Stomach (tissue), 9 donors: ENCODE measurements around the gene CA12. TPM values are rescaled to one million over a fixed set of nuclear protein-coding genes. Genes with fewer than 3 reads are reported as not detected.
"Not testable (repeated sequence)": the region's sequence is repeated elsewhere in the genome, so short reads cannot be mapped to it uniquely, and the experiment has no call there.

Experiments
- DNase-seq, 2 donors: peaks; one replicate each; pipeline versions ENCODE4 v3.0.0 to v3.0.0-alpha.2; 2013 to 2019
- H3K27ac ChIP-seq, 5 donors: fragments of 200-600 bp in 4 of 5; sonication (generic) in 4 of 5; one replicate each; pipeline ENCODE4 v1.5.1; 2013 to 2019; ENCODE audit warnings: mild to moderate bottlenecking in 1 of 5, moderate library complexity in 1 of 5
- H3K27me3 ChIP-seq, 3 donors: fragments of 200-600 bp; sonication (generic); one replicate each; pipeline ENCODE4 v1.5.1; 2017 to 2019; ENCODE audit warnings: mixed run types in 1 of 3
- H3K36me3 ChIP-seq, 4 donors: fragments of 200-600 bp; sonication (generic); 1 replicate in 3 of 4; 2 replicates in 1 of 4; pipeline ENCODE4 v1.5.1; 2016 to 2019
- H3K4me1 ChIP-seq, 4 donors: fragments of 200-600 bp; sonication (generic); one replicate each; pipeline ENCODE4 v1.5.1; 2016 to 2019
- H3K4me3 ChIP-seq, 4 donors: fragments of 200-600 bp; sonication (generic) in 3 of 4; one replicate each; pipeline ENCODE4 v1.5.1; 2016 to 2019; ENCODE audit warnings: mild to moderate bottlenecking in 1 of 4
- H3K9me3 ChIP-seq, 4 donors: fragments of 200-600 bp; sonication (generic); one replicate each; pipeline ENCODE4 v1.5.1; 2016 to 2019
- EP300 ChIP-seq: sonication (generic); formaldehyde crosslinking; IDR thresholded peaks from one replicate; pipeline ENCODE4 v1.6.1; 2017; ENCODE audit warnings: antibody characterized with exemption
- POLR2A ChIP-seq, 4 donors: fragments of 450-650 bp; IDR thresholded peaks; one replicate each; pipeline ENCODE4 v1.6.1; 2016; ENCODE audit warnings: antibody characterized with exemption in 4 of 4, control low read depth in 2 of 4, mild to moderate bottlenecking in 1 of 4, moderate library complexity in 1 of 4
- POLR2AphosphoS5 ChIP-seq, 3 donors: sonication (generic); formaldehyde crosslinking; IDR thresholded peaks; one replicate each; pipeline ENCODE4 v1.6.1; 2016; ENCODE audit warnings: antibody characterized with exemption in 3 of 3
- WGBS, 5 donors: extraction: QIAGEN DNeasy Blood & Tissue Kit in 3 of 5; methylation state at CpG; one replicate each; pipeline versions ENCODE4 v1.1.5 to v1.1.7; 2013 to 2018; 5-methylcytosine and 5-hydroxymethylcytosine counted together
- intact Hi-C: fragments of 100-400 bp; cut with DNase I; formaldehyde crosslinking; loops from one replicate; pipeline ENCODE4 v1.15.1; 2023; ENCODE audit warnings: low total_unique reads
- polyA plus RNA-seq, 3 donors: library from polyadenylated mRNA; stranded (reverse); fragments of 200-250 nt; gene quantifications; one replicate each; pipeline ENCODE4 v1.2.3, GENCODE V29; 2013
- total RNA-seq, 5 donors: library from RNA; depleted of rRNA; stranded (reverse); fragments of >200 nt; gene quantifications; one replicate each; pipeline versions ENCODE4 v1.1.0 to v1.2.3, GENCODE V29; 2014 to 2016
- TF ChIP-seq, protein P1 (sequence below), 7 experiments: fragments of 450-650 bp in 4 of 7; fragments of 200-600 bp in 3 of 7; sonication (generic) in 3 of 7; IDR thresholded peaks; one replicate each; pipeline ENCODE4 v1.5.1; 2016 to 2019; ENCODE audit warnings: antibody characterized with exemption in 7 of 7, control low read depth in 2 of 7, mild to moderate bottlenecking in 1 of 7
- donor health status: healthy with polysubstance abuse.
- donor health status: Bipolar disorder and iron deficiency.
- donor health status: healthy.

Gene CA12
- total and polyA plus RNA-seq, 8 donors, result 0.46 to 58.8 (median 7.7) TPM

DNA sequence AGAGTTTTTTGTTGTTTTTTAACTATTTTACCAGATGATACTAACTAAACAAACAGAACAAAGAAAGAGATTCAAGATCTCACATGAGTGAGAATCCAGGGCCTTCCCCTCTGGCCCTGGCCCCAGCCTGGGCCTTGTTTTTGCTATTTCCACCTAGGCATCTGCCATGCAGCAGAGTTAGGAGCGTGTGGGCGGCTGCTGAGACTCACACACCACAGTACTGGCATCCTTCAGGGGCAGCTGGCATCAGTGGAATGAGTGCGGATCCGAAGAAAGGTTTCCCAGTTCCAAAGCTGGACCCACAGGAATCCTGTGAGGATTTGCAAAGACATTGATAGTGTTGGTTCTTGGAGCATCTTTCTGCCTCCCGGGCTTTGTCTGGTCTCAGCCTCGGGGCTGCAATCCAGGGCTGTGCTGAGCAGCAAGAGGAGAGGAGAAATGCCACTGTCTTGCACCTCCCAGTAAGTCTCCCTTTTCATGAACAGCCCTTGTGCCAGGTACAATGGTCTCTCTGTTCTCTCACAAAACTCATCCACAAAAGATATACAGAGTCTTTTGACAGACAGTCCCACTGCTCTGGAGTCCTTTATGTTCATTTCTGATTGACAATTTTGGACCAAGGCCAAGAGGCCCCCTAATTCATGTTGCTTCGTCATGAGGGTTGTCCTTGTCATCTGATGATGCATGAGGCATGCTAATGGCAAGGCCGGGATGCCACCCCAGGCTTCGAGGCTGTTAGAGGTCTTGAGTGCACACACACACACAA is 57.7 kb downstream of the CA12 start:
- Histone ChIP-seq H3K4me3 (no peak overlapping the region), H3K9me3 (no peaks in the 10 kb centered on the region), H3K4me1 (no peaks in the 10 kb centered on the region), H3K27ac (no peak overlapping the region), H3K36me3 (no peaks in the 10 kb centered on the region), H3K27me3 (no peaks in the 10 kb centered on the region)
- intact Hi-C loops, result no loop called here
- DNase-seq, result peak in 1 of 2 donors; percentile 23
- WGBS, 5 donors, result 76 to 87% (median 82%) methylated on average over 9 of the region's 9 CpGs
- no peak for TF ChIP-seq POLR2AphosphoS5 (IDR thresholded peaks at IDR 0.05)
- no peak for TF ChIP-seq POLR2A (IDR thresholded peaks at IDR 0.05)
- no peak for TF ChIP-seq EP300
- TF ChIP-seq, protein P1, sequence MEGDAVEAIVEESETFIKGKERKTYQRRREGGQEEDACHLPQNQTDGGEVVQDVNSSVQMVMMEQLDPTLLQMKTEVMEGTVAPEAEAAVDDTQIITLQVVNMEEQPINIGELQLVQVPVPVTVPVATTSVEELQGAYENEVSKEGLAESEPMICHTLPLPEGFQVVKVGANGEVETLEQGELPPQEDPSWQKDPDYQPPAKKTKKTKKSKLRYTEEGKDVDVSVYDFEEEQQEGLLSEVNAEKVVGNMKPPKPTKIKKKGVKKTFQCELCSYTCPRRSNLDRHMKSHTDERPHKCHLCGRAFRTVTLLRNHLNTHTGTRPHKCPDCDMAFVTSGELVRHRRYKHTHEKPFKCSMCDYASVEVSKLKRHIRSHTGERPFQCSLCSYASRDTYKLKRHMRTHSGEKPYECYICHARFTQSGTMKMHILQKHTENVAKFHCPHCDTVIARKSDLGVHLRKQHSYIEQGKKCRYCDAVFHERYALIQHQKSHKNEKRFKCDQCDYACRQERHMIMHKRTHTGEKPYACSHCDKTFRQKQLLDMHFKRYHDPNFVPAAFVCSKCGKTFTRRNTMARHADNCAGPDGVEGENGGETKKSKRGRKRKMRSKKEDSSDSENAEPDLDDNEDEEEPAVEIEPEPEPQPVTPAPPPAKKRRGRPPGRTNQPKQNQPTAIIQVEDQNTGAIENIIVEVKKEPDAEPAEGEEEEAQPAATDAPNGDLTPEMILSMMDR (IDR thresholded peaks at IDR 0.05), result no peak

DNA sequence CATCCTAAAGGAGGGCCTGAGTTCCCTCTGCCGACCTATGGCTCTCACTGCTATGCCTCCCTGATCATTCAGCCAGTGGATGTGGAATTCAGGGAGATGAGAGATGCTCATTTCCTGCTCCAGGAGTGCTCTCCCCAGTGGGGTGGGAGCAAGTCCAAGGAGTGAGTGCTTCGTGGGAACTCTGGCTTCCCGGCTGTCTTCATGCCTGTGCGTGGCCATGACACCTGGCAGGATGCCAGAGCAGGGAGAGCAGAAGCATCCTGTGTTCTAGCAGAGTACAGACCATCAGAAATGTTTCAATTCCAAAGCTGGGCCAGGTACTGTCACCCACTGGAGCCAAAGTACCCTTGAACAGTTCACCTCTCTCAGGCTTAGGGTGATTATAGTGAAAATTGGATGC is 59.1 kb downstream of the CA12 start:
- intact Hi-C loops, result no loop called here
- Histone ChIP-seq H3K27ac (no peak overlapping the region), H3K9me3 (no peaks in the 10 kb centered on the region), H3K4me1 (no peaks in the 10 kb centered on the region), H3K4me3 (no peak overlapping the region), H3K36me3 (no peaks in the 10 kb centered on the region), H3K27me3 (no peaks in the 10 kb centered on the region)
- WGBS, 5 donors, result 28 to 43% (median 36%) methylated on average over 3 to 4 of the region's 4 CpGs
- TF ChIP-seq, protein P1 (IDR thresholded peaks at IDR 0.05), result no peak
- TF ChIP-seq POLR2AphosphoS5 (IDR thresholded peaks at IDR 0.05), result no peak
- no peak for TF ChIP-seq EP300
- TF ChIP-seq POLR2A (IDR thresholded peaks at IDR 0.05), result no peak
- peak in 1 of 2 donors; percentile 49 for DNase-seq

DNA sequence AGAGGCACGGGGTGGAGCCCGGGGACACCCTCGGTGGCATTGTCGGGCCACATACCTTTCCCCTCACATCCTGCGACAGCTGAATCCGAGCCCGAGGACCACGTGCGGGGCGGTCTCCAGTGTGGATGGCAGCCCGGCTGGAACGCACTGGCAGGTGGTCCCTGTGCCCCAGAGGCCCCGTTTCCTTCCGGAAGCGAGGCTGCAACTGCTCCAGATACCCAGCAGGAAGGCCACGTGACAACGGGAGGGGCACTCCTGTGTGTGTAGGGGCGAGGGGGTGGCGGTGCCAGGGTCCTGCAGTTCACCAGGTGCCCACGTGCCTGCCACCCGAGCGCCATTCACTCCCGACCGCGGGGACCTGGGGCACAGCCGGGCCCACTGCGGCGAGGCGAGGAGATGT is 60.2 kb downstream of the CA12 start:
- TF ChIP-seq POLR2A (IDR thresholded peaks at IDR 0.05) (no peak), POLR2AphosphoS5 (IDR thresholded peaks at IDR 0.05) (no peak), EP300 (no peak)
- TF ChIP-seq, protein P1 (IDR thresholded peaks at IDR 0.05), result no peak
- DNase-seq, result no peak
- H3K27ac ChIP-seq, result peak overlapping the region in 2 of 5 donors; percentile 52 to 58
- H3K4me1 ChIP-seq, result no peaks in the 10 kb centered on the region
- no peaks in the 10 kb centered on the region for H3K9me3 ChIP-seq
- no peaks in the 10 kb centered on the region for H3K27me3 ChIP-seq
- H3K36me3 ChIP-seq, result no peaks in the 10 kb centered on the region
- H3K4me3 ChIP-seq, result no peak overlapping the region
- 90 to 95% (median 94%) methylated on average over 17 to 29 of the region's 29 CpGs for WGBS, 5 donors
- intact Hi-C loops, result no loop called here

DNA sequence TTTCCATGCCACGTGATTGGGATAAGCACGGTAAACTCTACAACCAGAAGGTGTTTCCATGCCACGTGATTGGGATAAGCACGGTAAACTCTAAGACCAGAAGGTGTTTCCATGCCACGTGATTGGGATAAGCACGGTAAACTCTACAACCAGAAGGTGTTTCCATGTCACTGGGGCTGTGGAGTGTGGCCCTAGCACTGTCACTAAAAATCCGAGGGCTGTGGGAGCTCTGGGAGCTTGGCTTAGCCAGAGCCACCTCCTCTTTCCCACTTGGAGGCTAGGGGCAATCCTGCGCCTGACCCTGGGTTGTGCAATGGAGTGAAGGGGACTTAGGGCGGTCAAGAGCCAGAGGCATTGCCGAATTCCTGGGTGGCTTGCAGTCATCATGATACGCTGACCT is 60.7 kb downstream of the CA12 start:
- WGBS, 5 donors, result 81 to 92% (median 89%) methylated on average over 7 to 10 of the region's 11 CpGs
- H3K27ac ChIP-seq, result peak overlapping the region in 2 of 5 donors; percentile 52 to 58
- H3K27me3 ChIP-seq, H3K9me3 ChIP-seq, H3K4me1 ChIP-seq, H3K36me3 ChIP-seq, DNase-seq, intact Hi-C loops, H3K4me3 ChIP-seq: not testable (repeated sequence)

DNA sequence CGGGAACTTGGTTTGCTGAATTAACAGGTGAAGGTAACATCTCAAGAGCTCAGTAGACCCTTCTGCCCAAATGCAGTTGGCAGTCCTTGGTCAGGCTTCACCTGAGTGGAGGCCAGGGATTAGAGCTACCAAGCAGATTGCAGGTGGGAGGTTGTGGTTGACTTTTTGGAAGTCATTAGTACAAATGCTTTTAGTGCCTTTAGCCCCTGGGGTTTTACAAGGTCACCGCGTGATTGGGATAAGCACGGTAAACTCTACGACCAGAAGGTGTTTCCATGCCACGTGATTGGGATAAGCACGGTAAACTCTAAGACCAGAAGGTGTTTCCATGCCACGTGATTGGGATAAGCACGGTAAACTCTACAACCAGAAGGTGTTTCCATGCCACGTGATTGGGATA is 61.2 kb downstream of the CA12 start:
- intact Hi-C loops, H3K4me1 ChIP-seq, H3K27me3 ChIP-seq, H3K27ac ChIP-seq, DNase-seq, H3K9me3 ChIP-seq, H3K36me3 ChIP-seq, H3K4me3 ChIP-seq: not testable (repeated sequence)
- WGBS, 5 donors, result 70 to 83% (median 79%) methylated on average over 7 to 10 of the region's 10 CpGs
